ENCODE measurements around the gene MYL5.
"Not testable (repeated sequence)": the region's sequence is repeated elsewhere in the genome, so short reads cannot be mapped to it uniquely, and the experiment has no call there.

The MYL5 gene

GRCh38 chr4:657834-658667 is 16.3 kb upstream of the MYL5 start:
- no peak for DNase-seq

- DNase-seq: no peak
Measured at GRCh38 chr4:658681-659667, 15.4 kb upstream of the MYL5 start.

- no peak for DNase-seq
Measured at GRCh38 chr4:659851-660250, 14.5 kb upstream of the MYL5 start.

GRCh38 chr4:660401-660800 is 13.9 kb upstream of the MYL5 start:
- no peak for DNase-seq

GRCh38 chr4:661231-661630 is 13.1 kb upstream of the MYL5 start:
- no peak for DNase-seq

- DNase-seq: no peak
Measured at GRCh38 chr4:661881-662761, 12.2 kb upstream of the MYL5 start.

- no peak for DNase-seq
Measured at GRCh38 chr4:663046-663437, 11.3 kb upstream of the MYL5 start.

DNA sequence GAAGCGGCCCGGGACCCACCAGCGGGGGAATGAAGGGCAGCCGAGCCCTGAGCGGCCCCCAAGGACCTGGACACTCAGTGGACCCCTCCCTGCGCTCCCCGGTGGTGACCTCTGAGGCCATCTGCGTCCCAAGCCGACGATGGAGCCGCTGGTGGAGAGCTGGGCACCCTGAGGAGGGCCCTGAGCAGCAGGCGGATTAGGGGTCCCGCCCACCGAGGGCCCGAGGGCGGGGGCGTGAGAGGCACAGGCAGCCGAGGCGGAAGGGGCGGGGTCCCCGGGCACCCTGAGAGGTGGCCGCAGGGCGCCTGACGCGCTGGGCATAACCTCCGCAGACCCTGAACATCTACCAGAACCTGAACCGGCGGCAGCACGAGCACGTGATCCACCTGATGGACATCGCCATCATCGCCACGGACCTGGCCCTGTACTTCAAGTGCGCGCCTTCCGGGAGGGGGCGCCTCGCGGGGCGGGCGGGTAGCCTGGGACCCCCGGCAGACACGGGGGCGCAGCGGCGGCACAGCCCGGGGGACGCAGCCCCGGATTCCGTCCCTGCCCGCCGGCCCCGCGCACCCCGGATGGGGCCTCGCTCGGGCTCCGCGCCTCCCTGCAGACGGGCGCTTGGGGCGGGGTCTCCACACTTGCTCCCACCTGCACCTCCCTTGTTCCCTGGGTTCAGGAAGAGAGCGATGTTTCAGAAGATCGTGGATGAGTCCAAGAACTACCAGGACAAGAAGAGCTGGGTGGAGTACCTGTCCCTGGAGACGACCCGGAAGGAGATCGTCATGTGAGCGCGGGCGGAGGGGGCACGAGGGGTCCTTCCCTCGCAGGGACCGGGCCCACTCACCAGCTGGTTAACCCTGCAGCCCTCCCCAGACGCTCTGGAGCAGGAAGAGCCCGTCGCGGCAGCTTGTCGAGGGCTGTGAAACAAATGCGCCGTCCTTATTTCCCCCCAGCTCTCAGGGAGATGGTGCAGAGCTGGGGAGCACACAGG is 10.6 kb upstream of the MYL5 start:
- peak; percentile 75 for DNase-seq

DNA sequence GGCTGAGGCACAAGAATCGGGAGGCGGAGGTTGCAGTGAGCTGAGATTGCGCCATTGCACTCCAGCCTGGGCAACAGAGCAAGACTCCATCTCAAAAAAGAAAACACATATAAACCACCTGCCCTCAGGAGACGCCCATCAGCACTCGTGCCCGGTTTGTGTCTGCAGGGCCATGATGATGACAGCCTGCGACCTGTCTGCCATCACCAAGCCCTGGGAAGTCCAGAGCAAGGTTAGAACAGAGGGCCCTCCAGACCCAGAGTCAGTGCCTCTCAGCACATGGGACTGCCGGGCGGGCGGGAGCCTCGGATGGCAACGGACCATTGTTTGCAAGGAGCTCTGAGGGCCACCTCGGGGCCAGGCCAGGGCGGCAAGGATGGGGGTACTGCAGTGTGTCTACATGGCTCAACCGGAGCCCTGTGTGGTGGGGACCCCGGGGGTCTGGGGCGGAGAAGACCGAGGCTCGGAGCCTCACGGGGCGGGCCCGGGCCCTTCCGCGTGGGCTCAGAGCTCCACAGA is 9.6 kb upstream of the MYL5 start:
- no peak for DNase-seq

GRCh38 chr4:665381-665750 is 9.0 kb upstream of the MYL5 start:
- no peak for DNase-seq

- no peak for DNase-seq
Measured at GRCh38 chr4:665751-666435, 8.4 kb upstream of the MYL5 start.

DNA sequence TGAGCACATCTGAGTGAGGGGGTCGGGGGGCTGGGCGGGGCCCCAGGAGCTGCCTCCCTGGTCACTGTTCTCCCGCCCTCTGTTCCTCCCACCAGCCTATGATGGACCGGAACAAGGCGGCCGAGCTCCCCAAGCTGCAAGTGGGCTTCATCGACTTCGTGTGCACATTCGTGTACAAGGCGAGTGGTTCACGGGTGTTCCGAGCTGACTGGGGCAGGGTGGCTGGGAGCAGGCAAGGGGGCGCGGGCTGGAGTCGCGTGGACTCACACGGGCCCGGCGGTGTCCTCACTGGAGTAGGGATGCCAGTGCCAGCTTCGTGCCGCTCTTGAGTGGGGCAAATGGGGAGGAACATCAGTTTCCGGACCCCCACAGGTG is 7.9 kb upstream of the MYL5 start:
- DNase-seq: no peak

GRCh38 chr4:666822-667544 is 7.4 kb upstream of the MYL5 start:
- no peak for DNase-seq

DNA sequence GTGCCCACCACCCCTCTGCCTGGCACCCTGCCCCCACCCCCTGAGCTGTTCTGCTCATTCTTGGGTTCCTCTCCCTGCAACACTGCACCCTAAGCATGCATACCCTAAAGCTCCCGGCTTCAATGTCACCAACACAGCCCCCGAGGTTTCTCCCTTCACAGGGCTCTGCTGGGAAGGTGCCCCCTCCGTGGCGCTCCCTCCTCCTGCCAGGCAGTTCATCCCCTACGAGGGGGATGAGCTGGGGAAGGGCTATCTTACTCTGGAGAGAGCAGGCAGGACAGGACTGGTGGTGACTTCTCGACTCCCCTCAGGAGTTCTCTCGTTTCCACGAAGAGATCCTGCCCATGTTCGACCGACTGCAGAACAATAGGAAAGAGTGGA is 6.8 kb upstream of the MYL5 start:
- no peak for DNase-seq

DNA sequence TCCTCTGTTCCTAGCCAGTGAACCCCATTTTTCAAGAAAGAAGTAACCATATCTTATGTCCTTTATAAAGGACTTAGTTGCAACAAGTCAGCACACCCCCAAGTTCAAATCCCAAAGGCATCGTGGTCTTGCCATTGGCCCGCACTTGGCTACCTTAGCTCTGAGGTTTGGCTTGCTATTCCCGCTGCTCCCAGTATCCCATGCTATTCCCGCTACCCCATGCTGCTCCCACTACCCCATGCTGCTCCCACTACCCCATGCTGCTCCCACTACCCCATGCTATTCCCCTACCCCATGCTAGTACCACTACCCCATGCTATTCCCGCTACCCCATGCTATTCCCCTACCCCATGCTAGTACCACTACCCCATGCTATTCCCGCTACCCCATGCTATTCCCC is 6.1 kb upstream of the MYL5 start:
- not testable (repeated sequence) for DNase-seq

DNA sequence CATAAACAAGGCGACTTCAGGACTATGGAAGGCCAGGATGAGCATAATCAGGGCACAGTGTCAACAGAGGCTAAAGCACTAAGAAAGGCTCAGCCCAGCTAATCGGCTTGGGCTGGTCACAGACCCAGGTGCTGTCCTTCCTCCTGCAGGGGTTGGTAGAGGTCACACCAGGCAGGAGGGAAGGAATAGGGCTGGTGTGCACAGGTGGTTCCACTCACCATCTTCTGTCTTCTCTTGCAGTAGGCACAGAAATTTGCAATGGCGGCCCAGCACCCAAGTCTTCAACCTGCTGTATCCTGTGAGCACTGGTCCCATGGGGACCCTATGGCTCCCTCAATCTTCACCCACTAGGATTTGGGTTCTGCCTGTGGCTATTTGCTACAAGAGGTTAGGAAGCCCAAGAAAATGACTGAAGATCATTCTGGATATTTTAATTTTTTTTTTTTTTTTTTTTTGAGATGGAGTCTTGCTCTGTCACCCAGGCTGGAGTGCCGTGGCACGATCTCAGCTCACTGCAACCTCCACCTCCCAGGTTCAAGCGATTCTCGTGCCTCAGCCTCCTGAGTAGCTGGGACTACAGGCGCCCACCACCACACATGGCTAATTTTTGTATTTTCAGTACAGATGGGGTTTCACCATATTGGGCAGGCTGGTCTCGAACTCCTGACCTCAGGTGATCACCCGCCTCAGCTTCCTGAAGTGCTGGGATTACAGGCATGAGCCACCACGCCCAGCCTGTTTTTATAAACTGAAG is 4.4 kb upstream of the MYL5 start:
- DNase-seq: not testable (repeated sequence)

- no peak for DNase-seq
Measured at GRCh38 chr4:671769-672168, 2.6 kb upstream of the MYL5 start.

DNA sequence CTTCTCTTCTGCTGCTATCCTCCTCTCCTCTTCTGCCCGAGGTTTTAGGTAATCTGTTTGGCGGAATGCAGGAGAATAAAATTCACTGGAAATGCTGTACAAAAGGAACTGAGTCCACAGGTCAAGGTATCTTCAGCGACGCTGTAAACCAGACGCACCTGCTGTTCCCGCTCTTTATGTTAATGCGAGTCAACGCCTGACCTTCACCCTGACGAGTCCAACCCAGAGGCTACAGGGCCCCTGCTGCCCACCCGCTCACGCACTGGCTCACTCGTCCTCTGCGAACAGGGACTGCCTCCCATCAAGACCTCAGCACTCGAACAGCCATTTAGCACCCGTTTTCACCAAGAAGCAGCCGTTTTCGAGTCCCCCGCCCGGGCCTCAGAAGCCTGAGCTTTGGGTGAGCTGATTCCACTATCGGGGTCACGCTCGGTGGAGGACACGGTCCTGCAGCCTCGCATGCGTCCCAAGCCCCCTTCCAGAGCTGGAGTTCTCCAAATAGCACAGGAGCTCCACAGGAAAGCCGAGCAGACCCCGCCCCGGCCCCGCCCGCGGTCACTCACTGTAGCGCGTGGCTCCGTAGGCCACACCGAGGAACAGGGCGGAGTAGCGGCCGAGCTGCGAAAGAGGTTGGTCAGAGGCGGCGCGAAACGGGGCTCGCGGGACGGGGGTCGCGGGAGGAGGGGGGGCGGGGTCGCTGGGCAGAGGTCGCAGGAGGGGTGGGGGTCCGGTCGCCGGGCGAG is 822 bp upstream of the MYL5 start:
- DNase-seq: no peak

Measured in activated CD4-positive, CD25-positive, alpha-beta regulatory T cell treated with anti-CD3 and anti-CD28 coated beads, Interleukin-2, amount 50 U/mL, for 72 hours (primary cell).